ENCODE results near the gene EFHC2. TPM values are rescaled to one million over a fixed set of nuclear protein-coding genes. Genes with fewer than 3 reads are reported as not detected.

The EFHC2 gene, protein sequence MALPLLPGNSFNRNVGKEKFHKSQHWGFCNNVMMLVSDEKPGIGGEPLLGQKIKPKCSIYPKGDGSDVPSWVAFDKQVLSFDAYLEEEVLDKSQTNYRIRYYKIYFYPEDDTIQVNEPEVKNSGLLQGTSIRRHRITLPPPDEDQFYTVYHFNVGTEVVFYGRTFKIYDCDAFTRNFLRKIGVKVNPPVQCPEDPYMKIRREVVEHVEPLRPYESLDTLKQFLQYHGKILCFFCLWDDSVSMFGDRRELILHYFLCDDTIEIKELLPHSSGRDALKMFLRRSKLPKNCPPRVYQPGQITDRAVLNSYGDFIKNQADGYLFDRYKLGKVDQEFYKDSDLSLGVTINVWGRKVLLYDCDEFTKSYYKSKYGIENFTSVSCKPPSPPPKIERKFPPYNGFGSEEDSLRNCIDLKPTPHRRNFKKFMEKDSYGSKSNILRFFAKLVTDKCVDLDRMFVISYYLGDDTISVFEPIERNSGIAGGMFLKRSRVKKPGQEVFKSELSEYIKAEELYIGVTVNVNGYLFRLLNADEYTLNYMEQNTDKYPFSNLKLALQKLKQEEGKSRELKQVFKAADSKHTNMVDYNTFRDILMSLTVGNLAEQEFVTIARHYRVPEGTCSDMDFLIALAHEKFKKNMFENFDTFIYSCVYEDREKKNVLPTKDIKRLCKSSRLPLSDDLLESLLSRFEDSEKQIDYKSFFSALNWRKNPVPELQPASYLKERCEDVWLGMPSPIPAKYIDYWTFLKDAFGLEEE
- total RNA-seq: 1 to 10 TPM in 1 of 2 donors, under 1 TPM in 1; 0.33 to 2.1 TPM

DNA sequence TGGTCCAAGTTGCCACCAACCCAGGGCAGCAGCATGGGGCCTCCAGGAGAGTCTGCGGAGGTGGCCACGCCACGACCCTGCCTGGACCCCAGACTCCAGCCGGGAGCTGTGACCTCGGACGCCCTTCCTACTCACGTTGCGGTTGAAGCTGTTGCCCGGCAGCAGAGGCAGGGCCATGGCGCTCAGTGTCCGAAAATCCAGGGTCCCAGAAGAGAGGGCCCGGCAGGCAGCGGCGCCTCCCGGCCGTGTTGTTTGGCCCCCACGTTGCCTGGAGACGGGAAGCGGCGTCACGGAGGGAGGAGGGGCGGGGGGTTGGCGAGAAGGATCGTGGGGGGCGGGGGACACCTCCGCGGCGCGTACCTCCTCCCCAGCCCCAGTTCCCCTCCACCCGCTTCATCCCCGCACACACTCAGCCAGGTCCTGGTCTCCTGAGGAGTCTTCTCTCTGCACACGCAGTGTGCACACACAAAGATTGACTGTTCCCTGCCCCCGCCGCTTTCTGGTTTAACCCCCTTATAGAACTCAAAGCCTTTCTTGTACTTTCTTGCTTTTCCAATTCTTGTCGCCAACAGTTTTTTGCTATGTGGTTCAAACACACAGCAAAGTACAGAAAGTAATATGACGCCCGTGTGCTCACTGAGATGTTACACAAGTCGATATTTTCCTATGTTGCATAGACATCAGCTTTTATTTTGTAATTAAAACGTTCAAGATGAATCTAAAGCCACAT is at the start of gene EFHC2:
EFHC2 (minus strand) TSS at position 261 of the 730 bp plus-strand sequence; CDS start at position 177, 84 bp downstream.

Other genes with a start within 250 kb of the EFHC2 start
- gene FUNDC1, start 199.2 kb upstream of the EFHC2 start, total RNA-seq: 10 to 100 TPM; 16.9 to 18.6 TPM